Measurements from ENCODE around the gene GPD1.
A peak's percentile ranks its signal among the peaks of the same experiment; 100 is the strongest.

Gene GPD1

GRCh38 chr12:50103767-50104321 lies at the start of gene GPD1:
Gene GPD1 (plus strand): TSS chr12:50104008. CDS start chr12:50104051, 43 bp downstream.
- no peak for DNase-seq

- DNase-seq: peak; percentile 30
These were observed 47.8 kb upstream of the GPD1 start for GRCh38 chr12:50055831-50056638.

GRCh38 chr12:50056639-50056976 lies 47.2 kb upstream of the GPD1 start:
- DNase-seq: no peak

- peak; percentile 34 for DNase-seq
These were observed 46.6 kb upstream of the GPD1 start, which contains the start of gene ASIC1 for GRCh38 chr12:50057000-50057841. Gene ASIC1 (plus strand): TSS chr12:50057596. CDS start chr12:50058767, 1,171 bp downstream.

GRCh38 chr12:50057896-50058670 lies 45.7 kb upstream of the GPD1 start:
- DNase-seq: no peak

- no peak for DNase-seq
These were observed 45.0 kb upstream of the GPD1 start for GRCh38 chr12:50058743-50059312.

GRCh38 chr12:50059440-50060119 lies 44.2 kb upstream of the GPD1 start:
- no peak for DNase-seq

GRCh38 chr12:50060120-50060468 lies 43.7 kb upstream of the GPD1 start:
- DNase-seq: no peak

GRCh38 chr12:50061171-50061570 lies 42.6 kb upstream of the GPD1 start:
- no peak for DNase-seq

GRCh38 chr12:50061946-50062686 lies 41.7 kb upstream of the GPD1 start:
- no peak for DNase-seq

GRCh38 chr12:50062728-50063460 lies 40.9 kb upstream of the GPD1 start:
- DNase-seq: peak; percentile 13

- DNase-seq: no peak
These were observed 38.0 kb upstream of the GPD1 start for GRCh38 chr12:50065726-50066310.

- DNase-seq: no peak
These were observed 37.4 kb upstream of the GPD1 start for GRCh38 chr12:50066402-50066801.

- no peak for DNase-seq
These were observed 34.7 kb upstream of the GPD1 start for GRCh38 chr12:50069069-50069468.

GRCh38 chr12:50069539-50069938 lies 34.3 kb upstream of the GPD1 start:
- DNase-seq: no peak

GRCh38 chr12:50070314-50071060 lies 33.3 kb upstream of the GPD1 start:
- peak; percentile 40 for DNase-seq

GRCh38 chr12:50072198-50072907 lies 31.5 kb upstream of the GPD1 start:
- DNase-seq: no peak

- DNase-seq: no peak
These were observed 30.6 kb upstream of the GPD1 start for GRCh38 chr12:50073206-50073605.

GRCh38 chr12:50073712-50074111 lies 30.1 kb upstream of the GPD1 start:
- DNase-seq: no peak
